H1 (cell line): ENCODE measurements around the gene AK2. TPM values are rescaled to one million over a fixed set of nuclear protein-coding genes. Genes with fewer than 3 reads are reported as not detected.

Source experiments
- CTCF ChIA-PET: fragments of 300-600 bp; sonication (Branson Sonifier 250); formaldehyde crosslinking; loops from one replicate; lab custom pipeline; 2021; ENCODE audit not compliant: partially characterized antibody; lab: Charles Lee
- POLR2A ChIA-PET: fragments of 300-600 bp; sonication (Branson Sonifier 250); formaldehyde crosslinking; loops from one replicate; lab custom pipeline; 2021; ENCODE audit warnings: inconsistent platforms; ENCODE audit not compliant: partially characterized antibody; lab: Charles Lee
- DNase-seq, 2 experiments: peaks; one replicate each; pipeline versions ENCODE4 v3.0.0 to v3.0.0-alpha.2; 2010 to 2022; ENCODE audit warnings: low spot score in 2 of 2, low read depth in 1 of 2, mixed read lengths in 1 of 2
- FAIRE-seq: peaks from 2 replicates; lab custom pipeline; 2011; peaks lifted over from hg19 to GRCh38; lab: Jason Lieb, UNC
- H2AFZ ChIP-seq: 2 replicates; pipeline ENCODE4 v1.8.1; 2012; ENCODE audit warnings: low read length, inconsistent platforms
- H2AK5ac ChIP-seq: 2 replicates; pipeline ENCODE4 v1.6.1; 2013; ENCODE audit warnings: low read depth, low read length
- H2BK120ac ChIP-seq: replicated peaks from 2 replicates; pipeline ENCODE3; 2013; ENCODE audit warnings: low read depth, low read length, inconsistent platforms
- H2BK12ac ChIP-seq: 2 replicates; pipeline ENCODE4 v1.6.1; 2013; ENCODE audit warnings: low read depth, low read length
- H2BK15ac ChIP-seq: 2 replicates; pipeline ENCODE4 v1.6.1; 2013; ENCODE audit warnings: low read length
- H2BK20ac ChIP-seq: 2 replicates; pipeline ENCODE4 v1.6.1; 2013; ENCODE audit warnings: low read length
- H2BK5ac ChIP-seq: 2 replicates; pipeline ENCODE4 v1.6.1; 2013; ENCODE audit warnings: low read depth, low read length
- H3K14ac ChIP-seq: 2 replicates; pipeline ENCODE4 v1.6.1; 2013; ENCODE audit warnings: inconsistent platforms; ENCODE audit not compliant: insufficient read length
- H3K18ac ChIP-seq: 2 replicates; pipeline ENCODE4 v1.6.1; 2013; ENCODE audit warnings: low read length; ENCODE audit errors: extremely low read depth
- H3K23ac ChIP-seq: 2 replicates; pipeline ENCODE4 v1.6.1; 2013; ENCODE audit warnings: inconsistent platforms; ENCODE audit not compliant: insufficient read length
- H3K23me2 ChIP-seq: 2 replicates; pipeline ENCODE4 v1.6.1; 2013; ENCODE audit warnings: low read depth, low read length
- H3K27ac ChIP-seq: 2 replicates; pipeline ENCODE4 v1.6.1; 2011; ENCODE audit warnings: low read depth, low read length, inconsistent platforms
- H3K27me3 ChIP-seq, 4 experiments: replicated peaks in 1 of 4; 1 replicate in 1 of 4; 2 replicates in 3 of 4; pipeline versions ENCODE4 v1.6.1 to v1.8.1; 2011 to 2013; ENCODE audit warnings: low read length in 3 of 4, mild to moderate bottlenecking in 3 of 4, inconsistent platforms in 2 of 4, mixed read lengths in 2 of 4, moderate library complexity in 1 of 4; ENCODE audit not compliant: control insufficient read depth in 3 of 4, insufficient read depth in 3 of 4; ENCODE audit errors: extremely low read depth in 1 of 4
- H3K36me3 ChIP-seq, 4 experiments: 2 replicates each; pipeline versions ENCODE4 v1.6.1 to v1.8.1; 2011 to 2013; ENCODE audit warnings: mild to moderate bottlenecking in 4 of 4, low read length in 3 of 4, moderate library complexity in 2 of 4, control low read depth in 1 of 4, inconsistent platforms in 1 of 4; ENCODE audit not compliant: insufficient read depth in 4 of 4, control insufficient read depth in 2 of 4
- H3K4ac ChIP-seq: replicated peaks from 2 replicates; pipeline ENCODE3; 2013; ENCODE audit warnings: low read length, low read depth, mixed read lengths, inconsistent platforms; ENCODE audit not compliant: insufficient read length
- H3K4me1 ChIP-seq, 4 experiments: replicated peaks in 1 of 4; 1 replicate in 1 of 4; 2 replicates in 3 of 4; pipeline versions ENCODE4 v1.6.1 to v1.8.1; 2011 to 2013; ENCODE audit warnings: low read length in 3 of 4, inconsistent platforms in 2 of 4, mixed read lengths in 1 of 4; ENCODE audit not compliant: insufficient read depth in 4 of 4, control insufficient read depth in 3 of 4
- H3K4me2 ChIP-seq, 2 experiments: 2 replicates each; pipeline versions ENCODE4 v1.6.1 to v1.8.1; 2011 to 2013; ENCODE audit warnings: low read depth in 2 of 2, low read length in 2 of 2, control low read depth in 1 of 2, inconsistent platforms in 1 of 2, mild to moderate bottlenecking in 1 of 2; ENCODE audit not compliant: insufficient read depth in 1 of 2
- H3K4me3 ChIP-seq, 4 experiments: fragments of 200-600, 300-600 bp in 1 of 4; sonication (generic), shearing (Covaris generic), sonication (Bioruptor Twin) in 1 of 4; 2 replicates each; pipeline versions ENCODE4 v1.5.1 to v1.8.1; 2011 to 2016; ENCODE audit warnings: low read length in 4 of 4, low read depth in 3 of 4, control low read depth in 2 of 4, inconsistent platforms in 2 of 4, mild to moderate bottlenecking in 2 of 4, mixed read lengths in 1 of 4, moderate library complexity in 1 of 4; ENCODE audit not compliant: insufficient read depth in 2 of 4; ENCODE audit errors: extremely low read depth in 1 of 4
- H3K56ac ChIP-seq: replicated peaks from 2 replicates; pipeline ENCODE3; 2013; ENCODE audit warnings: low read depth, mild to moderate bottlenecking, mixed read lengths, low read length, inconsistent platforms; ENCODE audit not compliant: insufficient read length
- H3K79me1 ChIP-seq: 2 replicates; pipeline ENCODE4 v1.6.1; 2013; ENCODE audit warnings: low read depth, low read length, control low read depth
- H3K79me2 ChIP-seq, 2 experiments: 2 replicates each; pipeline versions ENCODE4 v1.6.1 to v1.8.1; 2012 to 2013; ENCODE audit warnings: low read length in 2 of 2, mild to moderate bottlenecking in 2 of 2, inconsistent platforms in 1 of 2; ENCODE audit not compliant: insufficient read depth in 2 of 2, control insufficient read depth in 1 of 2
- H3K9ac ChIP-seq, 4 experiments: replicated peaks in 1 of 4; 1 replicate in 1 of 4; 2 replicates in 3 of 4; pipeline versions ENCODE4 v1.6.1 to v1.8.1; 2011 to 2013; ENCODE audit warnings: low read depth in 3 of 4, low read length in 3 of 4, control low read depth in 2 of 4, mild to moderate bottlenecking in 2 of 4, moderate library complexity in 2 of 4, inconsistent platforms in 1 of 4; ENCODE audit errors: extremely low read depth in 1 of 4
- H3K9me3 ChIP-seq, 2 experiments: 2 replicates each; pipeline versions ENCODE4 v1.6.1 to v1.8.1; 2012 to 2013; ENCODE audit warnings: mild to moderate bottlenecking in 2 of 2, moderate library complexity in 2 of 2, control low read depth in 1 of 2, inconsistent platforms in 1 of 2, low read depth in 1 of 2, low read length in 1 of 2, mixed read lengths in 1 of 2; ENCODE audit not compliant: insufficient read depth in 2 of 2
- H4K20me1 ChIP-seq, 2 experiments: replicated peaks in 1 of 2; 2 replicates each; pipeline versions ENCODE3 to v1.8.1; 2011 to 2013; ENCODE audit warnings: inconsistent platforms in 2 of 2, low read length in 2 of 2, mild to moderate bottlenecking in 1 of 2; ENCODE audit not compliant: insufficient read depth in 2 of 2, control insufficient read depth in 1 of 2
- H4K5ac ChIP-seq: 2 replicates; pipeline ENCODE4 v1.6.1; 2013; ENCODE audit warnings: low read length, low read depth, mixed read lengths, inconsistent platforms; ENCODE audit not compliant: insufficient read length
- H4K8ac ChIP-seq: 2 replicates; pipeline ENCODE4 v1.8.0; 2013; ENCODE audit warnings: mild to moderate bottlenecking, moderate library complexity, low read length, inconsistent platforms; ENCODE audit not compliant: insufficient read depth; ENCODE audit errors: extremely low read depth
- H4K91ac ChIP-seq: replicated peaks from 2 replicates; pipeline ENCODE3; 2013; ENCODE audit warnings: low read length, mixed read lengths, inconsistent platforms; ENCODE audit not compliant: insufficient read length
- ATF2 ChIP-seq: IDR thresholded peaks from 2 replicates; pipeline ENCODE4 v1.6.1; 2012; ENCODE audit warnings: low read length, inconsistent platforms
- CBX5 ChIP-seq: fragments of 300-800, 300-1000 bp; sonication (generic); IDR thresholded peaks from 2 replicates; pipeline ENCODE4 v1.7.1; 2016; ENCODE audit warnings: antibody characterized with exemption, low read length, low read depth
- CBX8 ChIP-seq: fragments of 300-800, 300-1000 bp; sonication (generic); IDR thresholded peaks from 2 replicates; pipeline ENCODE4 v1.7.1; 2016; ENCODE audit warnings: low read depth, low read length, borderline replicate concordance
- EP300 ChIP-seq, 2 experiments: IDR thresholded peaks; 1 replicate in 1 of 2; 2 replicates in 1 of 2; pipeline ENCODE4 v1.6.1; 2011 to 2012; ENCODE audit warnings: low read depth in 2 of 2, low read length in 2 of 2, mild to moderate bottlenecking in 2 of 2, borderline replicate concordance in 1 of 2, inconsistent platforms in 1 of 2, moderate library complexity in 1 of 2
- EZH2 ChIP-seq: fragments of 200-600 bp; sonication (generic); IDR thresholded peaks from 2 replicates; pipeline ENCODE4 v1.7.1; 2012; ENCODE audit warnings: low read depth, mild to moderate bottlenecking, moderate library complexity, low read length, inconsistent platforms; ENCODE audit not compliant: severe bottlenecking
- GTF2F1 ChIP-seq: IDR thresholded peaks from 2 replicates; pipeline ENCODE4 v1.6.1; 2012; ENCODE audit warnings: low read depth, low read length, improper control_type of control experiment, borderline replicate concordance
- PHF8 ChIP-seq: fragments of 200-600 bp; sonication (generic); conservative IDR thresholded peaks from 2 replicates; pipeline ENCODE4 v1.7.1; 2012; ENCODE audit warnings: low read depth, mild to moderate bottlenecking, inconsistent platforms, low read length, moderate library complexity
- POLR2A ChIP-seq, 2 experiments: IDR thresholded peaks; 1 replicate in 1 of 2; 2 replicates in 1 of 2; pipeline ENCODE4 v1.6.1; 2011; ENCODE audit warnings: low read depth in 2 of 2, low read length in 2 of 2, mild to moderate bottlenecking in 2 of 2; ENCODE audit errors: control extremely low read depth in 1 of 2
- POU5F1 ChIP-seq: IDR thresholded peaks from 2 replicates; pipeline ENCODE4 v1.6.1; 2011; ENCODE audit warnings: low read depth, mild to moderate bottlenecking, low read length, moderate library complexity
- RNF2 ChIP-seq: fragments of 200-900, 300-1000 bp; sonication (generic); IDR thresholded peaks from 2 replicates; pipeline ENCODE4 v1.7.1; 2016; ENCODE audit warnings: borderline replicate concordance, low read depth, mild to moderate bottlenecking, antibody characterized with exemption, low read length; ENCODE audit not compliant: poor library complexity, severe bottlenecking; ENCODE audit errors: missing control alignments
- SIX5 ChIP-seq: IDR thresholded peaks from 2 replicates; pipeline ENCODE4 v1.6.1; 2011; ENCODE audit warnings: mild to moderate bottlenecking, low read depth, low read length
- WGBS, 2 experiments: shearing (Covaris generic) in 1 of 2; methylation state at CpG; one replicate each; pipeline versions ENCODE4 v1.1.6 to v1.1.7; 2013 to 2015; ENCODE audit warnings: low lambda C conversion rate in 2 of 2, mixed read lengths in 2 of 2, inconsistent platforms in 1 of 2, low coverage in 1 of 2, missing lambda C conversion rate in 1 of 2; ENCODE audit not compliant: insufficient replicate concordance in 2 of 2, insufficient coverage in 1 of 2, insufficient read length in 1 of 2; ENCODE audit errors: extremely low coverage in 1 of 2, missing lambda C conversion rate in 1 of 2; 5-methylcytosine and 5-hydroxymethylcytosine counted together
- polyA plus RNA-seq, 7 experiments: library from polyadenylated mRNA; depleted of rRNA in 3 of 7; stranded (reverse) in 5 of 7; unstranded in 2 of 7; fragments of >200 nt in 5 of 7; fragments of 200-250 nt in 2 of 7; gene quantifications; 1 replicate in 5 of 7; 2 replicates in 1 of 7; 4 replicates in 1 of 7; pipeline versions ENCODE4 v1.2.1 to v1.2.3, GENCODE V29; 2011 to 2013; ENCODE audit warnings: missing spikeins in 2 of 7, mixed read lengths in 2 of 7
- total RNA-seq: library from RNA; stranded (reverse); fragmentation: NEBNext Ultra II Directional; extraction: Animal tissue kit (Norgen Biotek cat#: 25700); gene quantifications from 2 replicates; pipeline ENCODE4 v1.2.1, GENCODE V29; 2021

The AK2 gene
- total and polyA plus RNA-seq, 2 of the 8 experiments (the other 6 are each of a cell fraction or from before 2014, with no cell fraction given), result 92.3 to 137 TPM

GRCh38 chr1:33003657-33004056 is 33.0 kb downstream of the AK2 start:
- H3K9me3 ChIP-seq, result no peaks in the 10 kb centered on the region
- H3K4me1 ChIP-seq, result peaks cover 0 to 10% (median 6%) of the 10 kb centered on the region in 4 experiments; a peak in 4 of 7 replicates
- H4K91ac ChIP-seq, result no peak overlapping the region
- no peak overlapping the region for H3K23ac ChIP-seq
- no peak overlapping the region for H2BK20ac ChIP-seq
- no peak overlapping the region for H4K5ac ChIP-seq
- H3K4me2 ChIP-seq, result no peak overlapping the region
- no peak for FAIRE-seq
- H3K4ac ChIP-seq, result no peak overlapping the region
- no peaks in the 10 kb centered on the region for H3K23me2 ChIP-seq
- no peak overlapping the region for H3K4me3 ChIP-seq
- no peak for DNase-seq
- no peak overlapping the region for H2AFZ ChIP-seq
- H4K8ac ChIP-seq, result no peak overlapping the region
- H2BK15ac ChIP-seq, result no peak overlapping the region
- H3K14ac ChIP-seq, result no peak overlapping the region
- H2BK120ac ChIP-seq, result no peak overlapping the region
- H2AK5ac ChIP-seq, result no peak overlapping the region
- no peaks in the 10 kb centered on the region for H3K27me3 ChIP-seq
- H4K20me1 ChIP-seq, result peaks cover 0 to 7% of the 10 kb centered on the region in 2 experiments
- WGBS, 2 experiments, result 86% methylated on average over 4 of the region's 4 CpGs; no CpG with 5 or more reads in 1 of the 2 experiments
- no peak overlapping the region for H3K9ac ChIP-seq
- H3K56ac ChIP-seq, result no peak overlapping the region
- no peaks in the 10 kb centered on the region for H3K79me2 ChIP-seq
- ChIA-PET CTCF (interaction anchor here (0.6 to 6.6 kb wide), 2 partner anchors 9 to 71 kb away, joined by 3 to 44 read pairs; no protein-coding TSS in a partner anchor), POLR2A (interaction anchor here (4.2 kb wide), 1 partner anchor 39 kb away, joined by 21 read pairs; the partner anchor contains the start of gene RNF19B)
- no peak overlapping the region for H3K27ac ChIP-seq
- H2BK5ac ChIP-seq, result no peak overlapping the region
- peaks cover 4 to 12% (median 10%) of the 10 kb centered on the region in 4 experiments; a peak in 6 of 8 replicates for H3K36me3 ChIP-seq
- no peaks in the 10 kb centered on the region for H3K79me1 ChIP-seq
- no peak overlapping the region for H3K18ac ChIP-seq
- H2BK12ac ChIP-seq, result no peak overlapping the region
- TF ChIP-seq EZH2 (no peak), ATF2 (no peak), EP300 (IDR thresholded peaks at IDR 0.05; ENCODE audit: borderline replicate concordance in 1 of 2, low read depth in 2 of 2, low read length in 2 of 2) (no peak), SIX5 (no peak), GTF2F1 (no peak), POLR2A (IDR thresholded peaks at IDR 0.05; ENCODE audit: control extremely low read depth in 1 of 2, low read depth in 2 of 2, low read length in 2 of 2) (no peak), CBX5 (no peak), CBX8 (no peak), POU5F1 (no peak), RNF2 (no peak), PHF8 (no peak)
